Lower leg skin (tissue), 4 donors: ENCODE data around the gene CPT2. TPM values are rescaled to one million over a fixed set of nuclear protein-coding genes. Genes with fewer than 3 reads are reported as not detected.

Experiments
- DNase-seq, 2 donors: peaks; one replicate each; pipeline ENCODE4 v3.0.0-alpha.2; 2019; ENCODE audit warnings: low spot score in 2 of 2
- H3K4me3 ChIP-seq: fragments of 200-600 bp; sonication (generic); 2 replicates; pipeline ENCODE4 v1.5.1; 2017; ENCODE audit warnings: mild to moderate bottlenecking, low read depth; ENCODE audit not compliant: poor library complexity, severe bottlenecking
- CTCF ChIP-seq, 3 donors: fragments of 450-650 bp; IDR thresholded peaks; one replicate each; pipeline ENCODE4 v1.5.1; 2016; ENCODE audit warnings: antibody characterized with exemption in 3 of 3, mild to moderate bottlenecking in 3 of 3, moderate library complexity in 2 of 3
- POLR2A ChIP-seq, 2 donors: fragments of 450-650 bp; IDR thresholded peaks; one replicate each; pipeline ENCODE4 v1.6.1; 2016 to 2017; ENCODE audit warnings: antibody characterized with exemption in 2 of 2, mild to moderate bottlenecking in 1 of 2, moderate library complexity in 1 of 2
- WGBS, 2 donors: methylation state at CpG; one replicate each; pipeline ENCODE4 v1.1.5; 2018; 5-methylcytosine and 5-hydroxymethylcytosine counted together
- intact Hi-C: fragments of 100-400 bp; cut with DNase I; formaldehyde crosslinking; loops from one replicate; pipeline ENCODE4 v1.15.0; 2023; ENCODE audit warnings: low total_unique reads
- total RNA-seq, 4 donors: library from RNA; depleted of rRNA; stranded (reverse); fragments of >200 nt; gene quantifications; one replicate each; pipeline ENCODE4 v1.1.0, GENCODE V29; 2016

CPT2 gene
- total RNA-seq, 4 donors from 2014 or later: 30.1 to 47.1 (median 36.7) TPM

GRCh38 chr1:53174971-53175913 is 21.4 kb upstream of the CPT2 start:
- TF ChIP-seq POLR2A (IDR thresholded peaks at IDR 0.05) (no peak), CTCF (IDR thresholded peaks at IDR 0.05) (no peak)
- WGBS, 2 donors: 73 to 75% methylated on average over 10 of the region's 10 CpGs
- DNase-seq: no peak
- no peak overlapping the region for H3K4me3 ChIP-seq
- intact Hi-C loops: no loop called here

- TF ChIP-seq CTCF (IDR thresholded peaks at IDR 0.05): no peak
- TF ChIP-seq POLR2A (IDR thresholded peaks at IDR 0.05): no peak
- 46 to 54% methylated on average over 10 of the region's 10 CpGs for WGBS, 2 donors
- DNase-seq: no peak
- H3K4me3 ChIP-seq: no peak overlapping the region
- intact Hi-C loops: no loop called here
These were observed 20.0 kb upstream of the CPT2 start for GRCh38 chr1:53176452-53177208.

GRCh38 chr1:53180226-53180625 is 16.4 kb upstream of the CPT2 start:
- DNase-seq: no peak
- 85 to 86% methylated on average over 2 of the region's 2 CpGs for WGBS, 2 donors
- TF ChIP-seq CTCF (IDR thresholded peaks at IDR 0.05) (no peak), POLR2A (IDR thresholded peaks at IDR 0.05) (no peak)
- no peak overlapping the region for H3K4me3 ChIP-seq
- intact Hi-C loops: no loop called here

- DNase-seq: peak in 1 of 2 donors; percentile 68
- intact Hi-C loops: no loop called here
- TF ChIP-seq CTCF (IDR thresholded peaks at IDR 0.05) (no peak), POLR2A (IDR thresholded peaks at IDR 0.05) (no peak)
- H3K4me3 ChIP-seq: no peak overlapping the region
- WGBS, 2 donors: 91 to 96% methylated on average over 5 of the region's 5 CpGs
These were observed 15.7 kb upstream of the CPT2 start for GRCh38 chr1:53180951-53181350.

- WGBS, 2 donors: 21 to 24% methylated on average over 16 of the region's 16 CpGs
- intact Hi-C loops: no loop called here
- DNase-seq: peak; percentile 79 to 97
- H3K4me3 ChIP-seq: no peak overlapping the region
- TF ChIP-seq POLR2A (IDR thresholded peaks at IDR 0.05): no peak
- peak in 1 of 3 donors; percentile 73 for TF ChIP-seq CTCF (IDR thresholded peaks at IDR 0.05)
These were observed 14.5 kb upstream of the CPT2 start for GRCh38 chr1:53182111-53182593.
